RWPE2 (cell line): Measurements from ENCODE around the gene DHRS3.

Experiments
- ATAC-seq: fragments of 200-7000 bp; cut with Tn5 transposase; 3 replicates; pipeline ENCODE4 v1.9.1; 2021; ENCODE audit warnings: low read depth
- DNase-seq: peaks from one replicate; pipeline ENCODE4 v3.0.0-alpha.2; 2020; ENCODE audit warnings: low spot score
- H3K27ac ChIP-seq: fragments of 450-650 bp; 2 replicates; pipeline ENCODE4 v1.5.1; 2017; ENCODE audit warnings: mild to moderate bottlenecking; ENCODE audit not compliant: poor library complexity, severe bottlenecking
- H3K27me3 ChIP-seq: fragments of 250-450 bp; sonication (Bioruptor Pico); 2 replicates; pipeline ENCODE4 v1.5.1; 2021; ENCODE audit warnings: mild to moderate bottlenecking, moderate library complexity; ENCODE audit not compliant: insufficient read depth, poor library complexity, severe bottlenecking
- H3K36me3 ChIP-seq: fragments of 250-450 bp; sonication (Bioruptor Pico); 2 replicates; pipeline ENCODE4 v1.5.1; 2020; ENCODE audit warnings: low read depth, mild to moderate bottlenecking, moderate library complexity
- H3K4me1 ChIP-seq: fragments of 250-450 bp; sonication (Bioruptor Pico); 2 replicates; pipeline ENCODE4 v1.5.1; 2021; ENCODE audit warnings: mild to moderate bottlenecking, moderate library complexity; ENCODE audit not compliant: insufficient read depth, poor library complexity, severe bottlenecking
- H3K4me3 ChIP-seq: fragments of 250-450 bp; sonication (Bioruptor Pico); 2 replicates; pipeline ENCODE4 v1.5.1; 2021; ENCODE audit warnings: mild to moderate bottlenecking, moderate library complexity; ENCODE audit not compliant: severe bottlenecking
- H3K9me3 ChIP-seq: fragments of 250-450 bp; sonication (Bioruptor Pico); 2 replicates; pipeline ENCODE4 v1.5.1; 2021; ENCODE audit warnings: mild to moderate bottlenecking, moderate library complexity; ENCODE audit not compliant: severe bottlenecking
- TF ChIP-seq, protein P1 (sequence below): fragments of 450-650 bp; IDR thresholded peaks from one replicate; pipeline ENCODE4 v1.5.1; 2017; ENCODE audit warnings: mild to moderate bottlenecking, moderate library complexity; ENCODE audit not compliant: poor library complexity, severe bottlenecking

The DHRS3 gene

DNA sequence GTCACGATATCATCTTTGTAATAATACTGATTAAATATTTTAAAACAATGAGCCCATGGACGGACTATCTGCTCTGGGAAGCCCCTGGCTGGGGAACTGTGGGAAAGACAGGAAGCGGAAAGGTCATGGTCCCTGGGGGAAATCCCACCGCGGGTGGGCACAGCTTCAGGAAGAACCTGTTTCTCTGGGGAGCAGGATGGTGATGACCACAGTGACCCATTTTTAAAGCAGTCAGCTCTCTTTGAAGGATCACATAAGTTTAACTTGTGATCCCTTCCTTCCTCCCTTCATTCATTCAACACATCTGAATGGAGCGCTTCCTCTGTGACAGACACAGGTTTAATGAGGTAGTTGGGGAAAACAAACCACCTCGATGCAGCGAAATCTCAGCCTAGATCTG, 73.0 kb downstream of the DHRS3 start:
- TF ChIP-seq, protein P1, sequence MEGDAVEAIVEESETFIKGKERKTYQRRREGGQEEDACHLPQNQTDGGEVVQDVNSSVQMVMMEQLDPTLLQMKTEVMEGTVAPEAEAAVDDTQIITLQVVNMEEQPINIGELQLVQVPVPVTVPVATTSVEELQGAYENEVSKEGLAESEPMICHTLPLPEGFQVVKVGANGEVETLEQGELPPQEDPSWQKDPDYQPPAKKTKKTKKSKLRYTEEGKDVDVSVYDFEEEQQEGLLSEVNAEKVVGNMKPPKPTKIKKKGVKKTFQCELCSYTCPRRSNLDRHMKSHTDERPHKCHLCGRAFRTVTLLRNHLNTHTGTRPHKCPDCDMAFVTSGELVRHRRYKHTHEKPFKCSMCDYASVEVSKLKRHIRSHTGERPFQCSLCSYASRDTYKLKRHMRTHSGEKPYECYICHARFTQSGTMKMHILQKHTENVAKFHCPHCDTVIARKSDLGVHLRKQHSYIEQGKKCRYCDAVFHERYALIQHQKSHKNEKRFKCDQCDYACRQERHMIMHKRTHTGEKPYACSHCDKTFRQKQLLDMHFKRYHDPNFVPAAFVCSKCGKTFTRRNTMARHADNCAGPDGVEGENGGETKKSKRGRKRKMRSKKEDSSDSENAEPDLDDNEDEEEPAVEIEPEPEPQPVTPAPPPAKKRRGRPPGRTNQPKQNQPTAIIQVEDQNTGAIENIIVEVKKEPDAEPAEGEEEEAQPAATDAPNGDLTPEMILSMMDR, result no peak
- DNase-seq, result peak; percentile 23
- no peak overlapping the region for H3K27ac ChIP-seq
- peaks cover 8% of the 10 kb centered on the region for H3K4me1 ChIP-seq
- ATAC-seq, result no peak
- H3K4me3 ChIP-seq, result no peak overlapping the region
- no peaks in the 10 kb centered on the region for H3K27me3 ChIP-seq
- H3K9me3 ChIP-seq, result no peaks in the 10 kb centered on the region
- no peaks in the 10 kb centered on the region for H3K36me3 ChIP-seq

DNA sequence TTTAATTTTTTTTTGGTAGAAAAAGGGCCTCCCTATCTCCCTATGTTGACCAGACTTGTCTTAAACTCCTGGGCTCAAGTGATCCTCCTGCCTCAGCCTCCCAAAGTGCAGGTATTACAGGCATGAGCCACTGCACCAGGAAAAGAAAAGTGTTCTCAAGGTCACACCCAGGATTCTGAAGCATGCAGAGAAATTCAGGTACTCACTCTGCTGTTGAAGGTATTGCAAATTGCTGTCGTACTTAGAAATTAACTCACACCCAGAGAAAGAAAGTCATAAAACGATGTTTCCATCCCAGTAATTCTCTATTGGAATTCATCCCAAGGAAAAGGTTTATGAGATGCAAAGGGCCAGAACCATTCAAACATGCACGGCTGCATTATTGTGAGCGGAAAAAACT, 73.7 kb downstream of the DHRS3 start:
- no peak for DNase-seq
- Histone ChIP-seq H3K9me3 (no peaks in the 10 kb centered on the region), H3K27me3 (no peaks in the 10 kb centered on the region), H3K27ac (no peak overlapping the region), H3K4me1 (peaks cover 4% of the 10 kb centered on the region), H3K4me3 (no peak overlapping the region), H3K36me3 (no peaks in the 10 kb centered on the region)
- TF ChIP-seq, protein P1, result no peak
- ATAC-seq, result no peak

DNA sequence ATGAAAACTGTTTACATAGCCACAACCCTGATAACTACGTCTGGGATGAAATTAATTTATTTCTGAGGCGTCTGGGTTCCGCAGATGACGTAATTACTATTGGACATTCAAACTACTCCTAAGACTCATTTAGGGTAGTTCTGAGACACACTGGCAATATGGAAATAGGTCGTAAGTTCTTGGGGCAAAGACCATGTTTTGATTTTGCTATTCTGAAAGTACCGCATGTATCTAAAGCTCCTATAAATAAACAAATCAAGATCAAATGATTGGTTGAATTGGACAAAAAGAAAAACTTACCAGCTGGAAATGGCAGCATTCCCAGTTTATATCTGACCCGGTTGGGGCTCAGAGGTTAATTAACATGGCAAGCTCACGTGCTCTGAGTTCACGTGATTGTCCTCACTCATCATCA, 74.3 kb downstream of the DHRS3 start:
- no peaks in the 10 kb centered on the region for H3K27me3 ChIP-seq
- H3K9me3 ChIP-seq, result no peaks in the 10 kb centered on the region
- TF ChIP-seq, protein P1, result no peak
- H3K27ac ChIP-seq, result no peak overlapping the region
- H3K4me3 ChIP-seq, result no peak overlapping the region
- no peaks in the 10 kb centered on the region for H3K36me3 ChIP-seq
- H3K4me1 ChIP-seq, result no peaks in the 10 kb centered on the region
- ATAC-seq (no peak), DNase-seq (no peak)

DNA sequence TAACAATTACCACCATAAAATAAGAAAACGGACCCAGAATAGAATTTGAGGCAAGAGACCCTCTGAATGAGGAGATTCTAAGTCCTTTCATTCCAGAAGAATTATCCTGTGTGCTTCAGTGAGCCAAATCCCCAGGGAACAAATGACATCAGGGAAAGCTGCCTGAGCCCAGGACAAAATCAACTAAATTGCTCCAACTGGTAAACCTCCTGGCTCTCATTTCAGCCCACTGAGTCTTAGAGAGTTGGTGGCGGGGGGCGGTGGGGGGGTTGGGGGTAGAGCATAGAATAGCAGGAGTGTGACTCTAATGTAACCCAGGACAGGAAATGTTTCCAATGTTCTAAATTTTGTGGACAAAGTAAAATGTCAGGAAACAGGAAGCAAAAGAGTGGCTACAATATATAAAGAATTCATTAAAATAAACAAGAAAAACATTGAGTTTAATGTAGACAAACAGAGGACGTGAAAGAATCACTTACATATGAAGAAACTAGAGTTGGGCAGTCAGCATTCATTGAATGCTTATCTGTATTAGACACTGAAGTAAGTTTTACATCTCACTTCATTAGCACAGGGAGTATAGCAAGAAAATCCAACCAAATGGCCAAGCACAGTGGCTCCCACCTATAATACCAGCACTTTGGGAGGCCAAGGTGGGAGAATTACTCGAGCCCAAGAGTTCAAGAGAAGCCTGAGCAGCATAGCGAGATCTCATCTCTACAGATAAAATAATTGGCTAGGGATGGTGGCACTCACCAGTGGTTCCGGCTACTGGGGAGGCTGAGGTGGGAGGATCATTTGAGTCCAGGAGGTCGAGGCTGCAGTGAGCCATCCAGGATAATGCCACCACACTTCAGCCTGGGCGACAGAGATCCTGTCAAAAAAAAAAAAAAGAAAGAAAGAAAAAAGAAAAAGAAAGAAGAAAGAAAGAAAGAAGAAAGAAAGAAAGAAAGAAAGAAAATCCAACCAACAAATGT, 75.1 kb downstream of the DHRS3 start:
- no peak overlapping the region for H3K27ac ChIP-seq

More for the DNA sequence above, 75.1 kb downstream of the DHRS3 start:
- TF ChIP-seq, protein P1, result no peak
- Histone ChIP-seq H3K27me3 (no peaks in the 10 kb centered on the region), H3K4me1 (no peaks in the 10 kb centered on the region), H3K4me3 (no peak overlapping the region), H3K9me3 (no peaks in the 10 kb centered on the region), H3K36me3 (no peaks in the 10 kb centered on the region)
- ATAC-seq, result no peak
- peak; percentile 2 for DNase-seq
